Tibial nerve (tissue), 4 donors: ENCODE measurements around the gene RHOC.

Experiments used
- EP300 ChIP-seq, 2 donors: sonication (generic); formaldehyde crosslinking; IDR thresholded peaks; one replicate each; pipeline ENCODE4 v1.6.1; 2017; ENCODE audit warnings: antibody characterized with exemption in 2 of 2, mild to moderate bottlenecking in 1 of 2
- POLR2A ChIP-seq, 2 donors: fragments of 450-650 bp; IDR thresholded peaks; one replicate each; pipeline ENCODE4 v1.6.1; 2017; ENCODE audit warnings: antibody characterized with exemption in 2 of 2, mild to moderate bottlenecking in 2 of 2, moderate library complexity in 2 of 2
- TF ChIP-seq, protein P1 (sequence below), 5 experiments: fragments of 200-600 bp in 3 of 5; fragments of 450-650 bp in 2 of 5; sonication (generic) in 3 of 5; IDR thresholded peaks; one replicate each; pipeline ENCODE4 v1.5.1; 2016 to 2019; ENCODE audit warnings: antibody characterized with exemption in 5 of 5, mild to moderate bottlenecking in 3 of 5, moderate library complexity in 2 of 5

- TF ChIP-seq, protein P1, sequence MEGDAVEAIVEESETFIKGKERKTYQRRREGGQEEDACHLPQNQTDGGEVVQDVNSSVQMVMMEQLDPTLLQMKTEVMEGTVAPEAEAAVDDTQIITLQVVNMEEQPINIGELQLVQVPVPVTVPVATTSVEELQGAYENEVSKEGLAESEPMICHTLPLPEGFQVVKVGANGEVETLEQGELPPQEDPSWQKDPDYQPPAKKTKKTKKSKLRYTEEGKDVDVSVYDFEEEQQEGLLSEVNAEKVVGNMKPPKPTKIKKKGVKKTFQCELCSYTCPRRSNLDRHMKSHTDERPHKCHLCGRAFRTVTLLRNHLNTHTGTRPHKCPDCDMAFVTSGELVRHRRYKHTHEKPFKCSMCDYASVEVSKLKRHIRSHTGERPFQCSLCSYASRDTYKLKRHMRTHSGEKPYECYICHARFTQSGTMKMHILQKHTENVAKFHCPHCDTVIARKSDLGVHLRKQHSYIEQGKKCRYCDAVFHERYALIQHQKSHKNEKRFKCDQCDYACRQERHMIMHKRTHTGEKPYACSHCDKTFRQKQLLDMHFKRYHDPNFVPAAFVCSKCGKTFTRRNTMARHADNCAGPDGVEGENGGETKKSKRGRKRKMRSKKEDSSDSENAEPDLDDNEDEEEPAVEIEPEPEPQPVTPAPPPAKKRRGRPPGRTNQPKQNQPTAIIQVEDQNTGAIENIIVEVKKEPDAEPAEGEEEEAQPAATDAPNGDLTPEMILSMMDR (IDR thresholded peaks at IDR 0.05) = no peak
- no peak for TF ChIP-seq POLR2A (IDR thresholded peaks at IDR 0.05)
- TF ChIP-seq EP300 (IDR thresholded peaks at IDR 0.05) = no peak
These were observed 41.1 kb downstream of the RHOC start for GRCh38 chr1:112665857-112666256.
